Adrenal gland (tissue), 5 donors: ENCODE measurements around the gene NHSL2.

Source experiments
- CTCF ChIP-seq, 6 experiments: fragments of 450-650 bp in 4 of 6; fragments of 200-600 bp in 2 of 6; sonication (generic) in 1 of 6; IDR thresholded peaks; 1 replicate in 5 of 6; 2 replicates in 1 of 6; pipeline versions ENCODE4 v1.5.1 to v1.8.0; 2016 to 2021; ENCODE audit warnings: antibody characterized with exemption in 6 of 6, mild to moderate bottlenecking in 2 of 6, moderate library complexity in 1 of 6
- POLR2A ChIP-seq, 2 donors: fragments of 450-650 bp; IDR thresholded peaks; one replicate each; pipeline ENCODE4 v1.6.1; 2017; ENCODE audit warnings: antibody characterized with exemption in 2 of 2, mild to moderate bottlenecking in 2 of 2, moderate library complexity in 1 of 2
- donor health status: DM: no; HTN: no; CAD: no.

- TF ChIP-seq CTCF (IDR thresholded peaks at IDR 0.05) (no peak), POLR2A (IDR thresholded peaks at IDR 0.05) (no peak)
Observed at GRCh38 chrX:72169008-72169728, 258.5 kb downstream of the NHSL2 start.
